Colonic mucosa (tissue), 4 donors: ENCODE data around the gene KCTD20. TPM values are rescaled to one million over a fixed set of nuclear protein-coding genes. Genes with fewer than 3 reads are reported as not detected.
A peak's percentile ranks its signal among the peaks of the same experiment; 100 is the strongest.

ENCODE experiments used
- DNase-seq: peaks from one replicate; pipeline ENCODE4 v3.0.0-alpha.2; 2020
- H3K27ac ChIP-seq: fragments of 200-600 bp; one replicate; pipeline ENCODE4 v1.8.0; 2021
- H3K27me3 ChIP-seq: fragments of 200-600 bp; one replicate; pipeline ENCODE4 v1.8.0; 2021
- H3K36me3 ChIP-seq: fragments of 200-600 bp; one replicate; pipeline ENCODE4 v1.8.0; 2021
- H3K4me1 ChIP-seq: fragments of 200-600 bp; one replicate; pipeline ENCODE4 v1.8.0; 2021; ENCODE audit warnings: mild to moderate bottlenecking
- H3K4me3 ChIP-seq: fragments of 200-600 bp; one replicate; pipeline ENCODE4 v1.8.0; 2021
- H3K9ac ChIP-seq, 2 donors: one replicate each; pipeline ENCODE4 v1.7.0; 2013; ENCODE audit warnings: control low read depth in 2 of 2, low read depth in 2 of 2, low read length in 2 of 2
- H3K9me3 ChIP-seq: fragments of 200-600 bp; one replicate; pipeline ENCODE4 v1.8.0; 2021
- intact Hi-C: fragments of 100-400 bp; cut with DNase I; formaldehyde crosslinking; loops from one replicate; pipeline ENCODE4 v1.14.1; 2022
- total RNA-seq, 2 donors: library from RNA; stranded (reverse); fragmentation: NEBNext Ultra II Directional in 1 of 2; extraction: Animal tissue kit (Norgen Biotek cat#: 25700) in 1 of 2; gene quantifications; one replicate each; pipeline ENCODE4 v1.2.1, GENCODE V29; 2021
- TF ChIP-seq, protein P1 (sequence below): fragments of 200-600 bp; IDR thresholded peaks from one replicate; pipeline ENCODE4 v1.8.0; 2022; ENCODE audit warnings: antibody characterized with exemption, mild to moderate bottlenecking
- donor health status: healthy.
- donor health status: DM: no; HTN: no; CAD: no.
- donor health status: DM: no; HTN: no; CAD: no.

The KCTD20 gene
- total RNA-seq, 2 donors from 2014 or later = 23.8 to 34.9 TPM

DNA sequence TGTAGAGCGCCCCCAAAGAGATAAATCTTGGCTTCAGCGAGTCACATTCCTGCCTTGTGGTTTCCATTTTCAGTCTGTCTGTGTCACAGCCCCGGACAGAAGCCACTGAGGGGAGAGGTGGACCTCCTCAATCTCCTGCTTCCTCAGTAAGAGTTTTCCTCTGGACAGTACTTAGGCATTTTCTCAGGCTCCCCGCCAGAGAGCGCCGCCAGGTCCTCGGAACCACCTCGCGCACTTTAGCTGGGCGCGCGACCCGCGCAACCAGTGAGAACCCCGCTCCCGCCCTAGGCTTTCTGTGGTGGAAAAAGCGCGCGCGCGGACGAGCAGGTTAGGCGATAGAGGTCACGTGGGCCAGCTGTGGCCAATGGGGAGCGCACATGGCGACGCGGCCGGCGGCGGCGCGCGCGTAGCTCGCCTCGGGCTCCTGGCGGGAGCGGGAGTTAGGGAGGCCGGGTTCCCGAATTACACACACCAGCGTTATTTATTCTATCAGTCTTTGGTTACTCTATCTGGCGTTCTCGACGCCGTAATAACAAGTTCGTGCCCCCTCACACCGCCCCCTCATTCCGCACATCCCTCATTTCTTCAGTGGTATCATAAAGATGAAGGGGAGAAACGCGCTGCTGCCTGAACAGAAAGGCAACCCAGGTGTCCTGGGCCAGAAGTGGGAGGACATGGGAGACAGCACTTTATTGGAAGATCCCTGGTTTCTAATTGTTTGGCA lies 19.5 kb upstream of the KCTD20 start:
- intact Hi-C loops = loop anchor here (5.0 kb wide), 1 partner anchor 169 kb away; the partner anchor contains the start of gene SRSF3
- TF ChIP-seq, protein P1, sequence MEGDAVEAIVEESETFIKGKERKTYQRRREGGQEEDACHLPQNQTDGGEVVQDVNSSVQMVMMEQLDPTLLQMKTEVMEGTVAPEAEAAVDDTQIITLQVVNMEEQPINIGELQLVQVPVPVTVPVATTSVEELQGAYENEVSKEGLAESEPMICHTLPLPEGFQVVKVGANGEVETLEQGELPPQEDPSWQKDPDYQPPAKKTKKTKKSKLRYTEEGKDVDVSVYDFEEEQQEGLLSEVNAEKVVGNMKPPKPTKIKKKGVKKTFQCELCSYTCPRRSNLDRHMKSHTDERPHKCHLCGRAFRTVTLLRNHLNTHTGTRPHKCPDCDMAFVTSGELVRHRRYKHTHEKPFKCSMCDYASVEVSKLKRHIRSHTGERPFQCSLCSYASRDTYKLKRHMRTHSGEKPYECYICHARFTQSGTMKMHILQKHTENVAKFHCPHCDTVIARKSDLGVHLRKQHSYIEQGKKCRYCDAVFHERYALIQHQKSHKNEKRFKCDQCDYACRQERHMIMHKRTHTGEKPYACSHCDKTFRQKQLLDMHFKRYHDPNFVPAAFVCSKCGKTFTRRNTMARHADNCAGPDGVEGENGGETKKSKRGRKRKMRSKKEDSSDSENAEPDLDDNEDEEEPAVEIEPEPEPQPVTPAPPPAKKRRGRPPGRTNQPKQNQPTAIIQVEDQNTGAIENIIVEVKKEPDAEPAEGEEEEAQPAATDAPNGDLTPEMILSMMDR = peak; percentile 51
- no peaks in the 10 kb centered on the region for H3K36me3 ChIP-seq

DNA sequence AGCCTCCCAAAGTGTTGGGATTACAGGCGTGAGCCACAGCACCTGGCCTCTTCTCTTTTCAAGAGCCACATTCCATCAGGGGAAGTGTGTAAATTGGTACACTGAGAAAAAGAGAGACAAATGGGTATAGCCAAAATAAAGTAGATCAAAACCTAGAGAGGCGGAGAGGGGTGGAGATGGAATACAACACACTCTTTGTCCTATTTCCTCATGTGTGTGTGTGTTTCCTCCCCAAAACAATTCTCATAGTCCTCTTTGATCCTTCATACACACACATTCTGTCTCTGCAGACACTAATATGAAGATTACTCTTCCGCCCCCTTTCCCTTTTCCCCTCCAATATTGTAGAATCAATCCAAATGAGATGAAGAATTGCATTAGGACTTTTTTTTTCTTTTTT lies 16.2 kb upstream of the KCTD20 start:
- Histone ChIP-seq H3K9me3 (no peaks in the 10 kb centered on the region), H3K4me3 (no peak overlapping the region), H3K36me3 (no peaks in the 10 kb centered on the region), H3K4me1 (no peaks in the 10 kb centered on the region), H3K27me3 (no peaks in the 10 kb centered on the region), H3K9ac (no peak overlapping the region), H3K27ac (no peak overlapping the region)
- DNase-seq = no peak
- TF ChIP-seq, protein P1 = no peak
- intact Hi-C loops = no loop called here

More for the DNA sequence above, 19.5 kb upstream of the KCTD20 start:
- Histone ChIP-seq H3K9ac (peak overlapping the region; percentile 68 to 98), H3K9me3 (no peaks in the 10 kb centered on the region), H3K4me3 (peak overlapping the region; percentile 41), H3K27ac (peak overlapping the region; percentile 84), H3K27me3 (no peaks in the 10 kb centered on the region), H3K4me1 (no peaks in the 10 kb centered on the region)
- peak; percentile 99 for DNase-seq

DNA sequence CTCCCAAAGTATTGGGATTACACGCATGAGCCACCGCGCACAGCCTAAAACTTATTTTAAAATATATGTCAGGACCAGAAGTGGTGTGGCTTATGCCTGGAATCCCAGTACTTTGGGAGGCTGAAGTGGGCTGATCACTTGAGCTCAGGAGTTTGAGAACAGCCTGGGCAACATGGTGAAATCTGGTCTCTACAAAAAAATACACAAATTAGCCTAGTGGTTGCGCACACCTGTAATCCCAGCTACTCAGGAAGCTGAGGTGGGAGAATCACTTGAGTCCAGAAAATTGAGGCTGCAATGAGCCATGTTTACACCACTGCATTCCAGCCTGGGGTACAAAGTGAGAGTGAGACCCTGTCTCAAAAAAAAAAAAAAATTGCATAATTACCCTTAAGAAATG lies 13.9 kb upstream of the KCTD20 start:
- H3K4me1 ChIP-seq = no peaks in the 10 kb centered on the region
- H3K4me3 ChIP-seq = no peak overlapping the region
- intact Hi-C loops = no loop called here
- TF ChIP-seq, protein P1 = no peak
- H3K9ac ChIP-seq = no peak overlapping the region
- H3K27ac ChIP-seq = no peak overlapping the region
- H3K9me3 ChIP-seq = no peaks in the 10 kb centered on the region
- no peaks in the 10 kb centered on the region for H3K27me3 ChIP-seq
- H3K36me3 ChIP-seq = no peaks in the 10 kb centered on the region
- no peak for DNase-seq

DNA sequence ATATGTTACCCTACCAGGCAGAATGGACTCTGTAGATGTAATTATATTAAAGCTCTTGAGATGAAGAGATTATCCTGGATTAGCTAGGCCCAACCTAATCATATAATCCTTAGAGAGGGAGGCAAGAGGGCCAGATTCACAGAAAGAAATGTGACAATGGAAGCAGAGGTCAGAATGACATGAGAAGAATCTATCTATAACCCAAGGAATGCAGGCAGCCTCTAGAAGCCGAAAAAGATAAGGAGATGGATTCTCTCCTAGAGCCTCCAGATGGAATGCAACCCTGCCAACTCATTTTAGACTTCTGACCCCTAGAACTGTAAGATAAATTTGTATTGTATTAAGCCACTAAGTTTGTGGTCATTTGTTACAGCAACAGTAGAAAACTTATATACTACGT lies 12.4 kb upstream of the KCTD20 start:
- Histone ChIP-seq H3K9me3 (no peaks in the 10 kb centered on the region), H3K36me3 (no peaks in the 10 kb centered on the region), H3K9ac (no peak overlapping the region), H3K4me1 (no peaks in the 10 kb centered on the region), H3K4me3 (no peak overlapping the region), H3K27me3 (no peaks in the 10 kb centered on the region), H3K27ac (no peak overlapping the region)
- DNase-seq = no peak
- intact Hi-C loops = no loop called here
- TF ChIP-seq, protein P1 = no peak

DNA sequence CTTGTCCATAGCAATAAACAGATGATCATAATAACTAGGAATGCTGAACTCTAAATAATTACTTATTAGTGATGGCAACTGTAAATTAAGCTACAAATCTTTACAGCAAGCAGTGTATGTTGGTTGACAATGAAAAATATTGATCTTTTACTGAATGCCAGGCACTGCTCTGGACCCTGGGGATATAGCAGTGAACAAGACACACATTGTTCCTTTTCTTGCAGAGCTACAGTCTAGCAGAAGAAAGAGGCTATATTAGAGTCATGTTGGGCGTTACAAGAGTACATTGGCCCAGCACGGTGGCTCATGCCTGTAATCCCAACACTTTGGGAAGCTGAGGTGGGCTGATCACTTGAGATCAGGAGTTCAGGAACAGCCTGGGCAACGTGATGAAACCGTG lies 11.6 kb upstream of the KCTD20 start:
- Histone ChIP-seq H3K27ac (no peak overlapping the region), H3K36me3 (no peaks in the 10 kb centered on the region), H3K4me3 (no peak overlapping the region), H3K9me3 (no peaks in the 10 kb centered on the region), H3K27me3 (no peaks in the 10 kb centered on the region), H3K4me1 (no peaks in the 10 kb centered on the region), H3K9ac (no peak overlapping the region)
- TF ChIP-seq, protein P1 = no peak
- intact Hi-C loops = no loop called here
- no peak for DNase-seq
